Left lung (tissue), 10 donors: Measurements from ENCODE around the gene TLE3. TPM values are rescaled to one million over a fixed set of nuclear protein-coding genes. Genes with fewer than 3 reads are reported as not detected.
A peak's percentile ranks its signal among the peaks of the same experiment; 100 is the strongest.

Experiments
- ATAC-seq: fragments of 200-7000 bp; cut with Tn5 transposase; one replicate; pipeline ENCODE4 v1.9.1; 2020; ENCODE audit warnings: moderate library complexity
- DNase-seq, 4 donors: peaks; one replicate each; pipeline ENCODE4 v3.0.0-alpha.2; 2013 to 2020
- H3K27ac ChIP-seq, 2 donors: fragments of 200-600 bp; sonication (generic) in 1 of 2; one replicate each; pipeline versions ENCODE4 v1.5.0 to v1.8.0; 2020 to 2021
- H3K27me3 ChIP-seq, 2 donors: fragments of 200-600 bp; sonication (generic) in 1 of 2; one replicate each; pipeline versions ENCODE4 v1.5.0 to v1.8.0; 2020 to 2021
- H3K36me3 ChIP-seq, 2 donors: fragments of 200-600 bp; sonication (generic) in 1 of 2; one replicate each; pipeline versions ENCODE4 v1.5.0 to v1.8.0; 2020 to 2021
- H3K4me1 ChIP-seq, 2 donors: fragments of 200-600 bp; one replicate each; pipeline ENCODE4 v1.8.0; 2021
- H3K4me3 ChIP-seq, 2 donors: fragments of 200-600 bp; sonication (generic) in 1 of 2; one replicate each; pipeline versions ENCODE4 v1.5.0 to v1.8.0; 2020 to 2021; ENCODE audit warnings: mild to moderate bottlenecking in 1 of 2
- H3K9me3 ChIP-seq, 2 donors: fragments of 200-600 bp; sonication (generic) in 1 of 2; one replicate each; pipeline versions ENCODE4 v1.5.0 to v1.8.0; 2020 to 2021
- intact Hi-C, 2 donors: fragments of 100-400 bp; cut with DNase I; formaldehyde crosslinking; loops; one replicate each; pipeline versions ENCODE4 v1.11.2 to v1.14.2; 2022
- polyA plus RNA-seq, 6 donors: library from polyadenylated mRNA; unstranded; fragments of 120-200 nt; gene quantifications; one replicate each; pipeline ENCODE4 v1.2.1, GENCODE V29; 2013; ENCODE audit not compliant: insufficient read length in 6 of 6
- total RNA-seq, 2 donors: library from RNA; stranded (reverse); fragmentation: NEBNext Ultra II Directional; extraction: Animal tissue kit (Norgen Biotek cat#: 25700); gene quantifications; one replicate each; pipeline ENCODE4 v1.2.1, GENCODE V29; 2021
- TF ChIP-seq, protein P1 (sequence below), 2 donors: fragments of 200-600 bp; sonication (generic) in 1 of 2; IDR thresholded peaks; one replicate each; pipeline versions ENCODE4 v1.5.0 to v1.8.0; 2021; ENCODE audit warnings: antibody characterized with exemption in 2 of 2
- donor health status: DM: no; HTN: yes; CAD: no.
- donor health status: DM: no; HTN: no; CAD: no.

The TLE3 gene
- total and polyA plus RNA-seq, 8 donors = 48.2 to 77.2 (median 62.0) TPM

GRCh38 chr15:70031713-70032112 is 66.0 kb downstream of the TLE3 start:
- Histone ChIP-seq H3K27ac (no peak overlapping the region), H3K4me1 (no peaks in the 10 kb centered on the region), H3K9me3 (no peaks in the 10 kb centered on the region), H3K36me3 (no peaks in the 10 kb centered on the region), H3K4me3 (no peak overlapping the region), H3K27me3 (no peaks in the 10 kb centered on the region)
- peak in 1 of 4 donors; percentile 35 for DNase-seq
- TF ChIP-seq, protein P1, sequence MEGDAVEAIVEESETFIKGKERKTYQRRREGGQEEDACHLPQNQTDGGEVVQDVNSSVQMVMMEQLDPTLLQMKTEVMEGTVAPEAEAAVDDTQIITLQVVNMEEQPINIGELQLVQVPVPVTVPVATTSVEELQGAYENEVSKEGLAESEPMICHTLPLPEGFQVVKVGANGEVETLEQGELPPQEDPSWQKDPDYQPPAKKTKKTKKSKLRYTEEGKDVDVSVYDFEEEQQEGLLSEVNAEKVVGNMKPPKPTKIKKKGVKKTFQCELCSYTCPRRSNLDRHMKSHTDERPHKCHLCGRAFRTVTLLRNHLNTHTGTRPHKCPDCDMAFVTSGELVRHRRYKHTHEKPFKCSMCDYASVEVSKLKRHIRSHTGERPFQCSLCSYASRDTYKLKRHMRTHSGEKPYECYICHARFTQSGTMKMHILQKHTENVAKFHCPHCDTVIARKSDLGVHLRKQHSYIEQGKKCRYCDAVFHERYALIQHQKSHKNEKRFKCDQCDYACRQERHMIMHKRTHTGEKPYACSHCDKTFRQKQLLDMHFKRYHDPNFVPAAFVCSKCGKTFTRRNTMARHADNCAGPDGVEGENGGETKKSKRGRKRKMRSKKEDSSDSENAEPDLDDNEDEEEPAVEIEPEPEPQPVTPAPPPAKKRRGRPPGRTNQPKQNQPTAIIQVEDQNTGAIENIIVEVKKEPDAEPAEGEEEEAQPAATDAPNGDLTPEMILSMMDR (IDR thresholded peaks at IDR 0.05) = no peak
- intact Hi-C loops = no loop called here
- ATAC-seq = peak; percentile 59

GRCh38 chr15:70031261-70031660 is 66.5 kb downstream of the TLE3 start:
- no peak for ATAC-seq
- H3K4me1 ChIP-seq = no peaks in the 10 kb centered on the region
- intact Hi-C loops = no loop called here

DNA sequence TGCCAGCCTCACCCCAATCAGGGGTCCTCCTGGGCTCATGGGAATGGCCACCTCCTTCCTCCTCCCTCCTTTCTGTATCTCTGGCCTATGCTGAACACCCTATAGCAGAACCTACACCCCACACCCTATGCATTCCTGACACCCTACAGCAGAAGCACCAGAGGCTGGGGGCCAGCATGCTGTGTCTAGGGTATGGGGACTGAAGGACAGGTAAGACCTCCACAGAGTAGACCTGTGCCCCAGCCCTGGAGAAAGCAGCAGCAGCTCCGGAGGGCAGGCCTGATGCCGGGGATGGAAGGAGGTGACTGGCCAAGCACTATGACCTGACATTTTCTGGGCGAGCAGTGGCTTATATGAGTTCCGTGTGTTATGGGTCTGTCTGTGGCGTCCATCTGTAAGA is 66.9 kb downstream of the TLE3 start:
- no peaks in the 10 kb centered on the region for H3K27me3 ChIP-seq
- DNase-seq = no peak
- H3K36me3 ChIP-seq = no peaks in the 10 kb centered on the region
- H3K27ac ChIP-seq = no peak overlapping the region
- no peak for ATAC-seq
- no peaks in the 10 kb centered on the region for H3K9me3 ChIP-seq
- TF ChIP-seq, protein P1 (IDR thresholded peaks at IDR 0.05) = no peak
- no peak overlapping the region for H3K4me3 ChIP-seq
- no peaks in the 10 kb centered on the region for H3K4me1 ChIP-seq
- intact Hi-C loops = no loop called here

More at GRCh38 chr15:70031261-70031660, 66.5 kb downstream of the TLE3 start:
- no peaks in the 10 kb centered on the region for H3K27me3 ChIP-seq
- H3K4me3 ChIP-seq = no peak overlapping the region
- no peak overlapping the region for H3K27ac ChIP-seq
- H3K36me3 ChIP-seq = no peaks in the 10 kb centered on the region
- DNase-seq = no peak
- H3K9me3 ChIP-seq = no peaks in the 10 kb centered on the region
- TF ChIP-seq, protein P1 (IDR thresholded peaks at IDR 0.05) = no peak

DNA sequence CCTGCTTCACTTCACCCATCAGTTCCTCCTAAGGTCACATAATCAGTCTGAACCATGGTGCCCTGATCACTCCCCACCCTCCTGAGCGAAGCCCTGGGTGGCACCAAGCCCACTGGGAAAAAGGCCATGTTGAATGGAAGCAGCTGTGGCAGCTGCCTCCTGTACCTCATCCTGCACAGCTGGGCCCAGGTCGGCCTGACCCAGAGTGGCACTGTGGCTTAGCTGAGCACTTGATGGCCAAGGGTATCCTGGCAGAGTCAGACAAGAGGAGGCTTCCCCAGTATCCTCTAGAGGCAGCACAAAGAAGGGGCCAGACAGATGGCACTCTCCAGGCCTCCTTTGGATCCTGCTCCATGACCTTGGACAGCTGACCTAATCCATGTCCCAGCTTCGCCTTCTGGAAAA is 68.4 kb downstream of the TLE3 start:
- DNase-seq (no peak), ATAC-seq (no peak)
- Histone ChIP-seq H3K4me3 (no peak overlapping the region), H3K9me3 (no peaks in the 10 kb centered on the region), H3K27ac (no peak overlapping the region), H3K36me3 (no peaks in the 10 kb centered on the region), H3K4me1 (peaks cover 0 to 3% of the 10 kb centered on the region in 2 donors), H3K27me3 (no peaks in the 10 kb centered on the region)
- TF ChIP-seq, protein P1 (IDR thresholded peaks at IDR 0.05) = no peak
- intact Hi-C loops = no loop called here

GRCh38 chr15:70027518-70027917 is 70.2 kb downstream of the TLE3 start:
- Histone ChIP-seq H3K27me3 (no peaks in the 10 kb centered on the region), H3K27ac (no peak overlapping the region), H3K4me1 (peaks cover 8 to 17% of the 10 kb centered on the region in 2 donors), H3K36me3 (no peaks in the 10 kb centered on the region), H3K9me3 (no peaks in the 10 kb centered on the region), H3K4me3 (no peak overlapping the region)
- no peak for ATAC-seq
- intact Hi-C loops = no loop called here
- TF ChIP-seq, protein P1 (IDR thresholded peaks at IDR 0.05) = no peak
- DNase-seq = no peak
